H1 (cell line): ENCODE results near the gene RNASET2. TPM values are rescaled to one million over a fixed set of nuclear protein-coding genes. Genes with fewer than 3 reads are reported as not detected.

Source experiments
- CTCF ChIA-PET: fragments of 300-600 bp; sonication (Branson Sonifier 250); formaldehyde crosslinking; loops from one replicate; lab custom pipeline; 2021; ENCODE audit not compliant: partially characterized antibody; lab: Charles Lee
- POLR2A ChIA-PET: fragments of 300-600 bp; sonication (Branson Sonifier 250); formaldehyde crosslinking; loops from one replicate; lab custom pipeline; 2021; ENCODE audit warnings: inconsistent platforms; ENCODE audit not compliant: partially characterized antibody; lab: Charles Lee
- DNase-seq, 2 experiments: peaks; one replicate each; pipeline versions ENCODE4 v3.0.0 to v3.0.0-alpha.2; 2010 to 2022; ENCODE audit warnings: low spot score in 2 of 2, low read depth in 1 of 2, mixed read lengths in 1 of 2
- FAIRE-seq: peaks from 2 replicates; lab custom pipeline; 2011; peaks lifted over from hg19 to GRCh38; lab: Jason Lieb, UNC
- H2AFZ ChIP-seq: 2 replicates; pipeline ENCODE4 v1.8.1; 2012; ENCODE audit warnings: low read length, inconsistent platforms
- H2AK5ac ChIP-seq: 2 replicates; pipeline ENCODE4 v1.6.1; 2013; ENCODE audit warnings: low read depth, low read length
- H2BK120ac ChIP-seq: replicated peaks from 2 replicates; pipeline ENCODE3; 2013; ENCODE audit warnings: low read depth, low read length, inconsistent platforms
- H2BK12ac ChIP-seq: 2 replicates; pipeline ENCODE4 v1.6.1; 2013; ENCODE audit warnings: low read depth, low read length
- H2BK15ac ChIP-seq: 2 replicates; pipeline ENCODE4 v1.6.1; 2013; ENCODE audit warnings: low read length
- H2BK20ac ChIP-seq: 2 replicates; pipeline ENCODE4 v1.6.1; 2013; ENCODE audit warnings: low read length
- H2BK5ac ChIP-seq: 2 replicates; pipeline ENCODE4 v1.6.1; 2013; ENCODE audit warnings: low read depth, low read length
- H3K14ac ChIP-seq: 2 replicates; pipeline ENCODE4 v1.6.1; 2013; ENCODE audit warnings: inconsistent platforms; ENCODE audit not compliant: insufficient read length
- H3K18ac ChIP-seq: 2 replicates; pipeline ENCODE4 v1.6.1; 2013; ENCODE audit warnings: low read length; ENCODE audit errors: extremely low read depth
- H3K23ac ChIP-seq: 2 replicates; pipeline ENCODE4 v1.6.1; 2013; ENCODE audit warnings: inconsistent platforms; ENCODE audit not compliant: insufficient read length
- H3K23me2 ChIP-seq: 2 replicates; pipeline ENCODE4 v1.6.1; 2013; ENCODE audit warnings: low read depth, low read length
- H3K27ac ChIP-seq: 2 replicates; pipeline ENCODE4 v1.6.1; 2011; ENCODE audit warnings: low read depth, low read length, inconsistent platforms
- H3K27me3 ChIP-seq, 4 experiments: replicated peaks in 1 of 4; 1 replicate in 1 of 4; 2 replicates in 3 of 4; pipeline versions ENCODE4 v1.6.1 to v1.8.1; 2011 to 2013; ENCODE audit warnings: low read length in 3 of 4, mild to moderate bottlenecking in 3 of 4, inconsistent platforms in 2 of 4, mixed read lengths in 2 of 4, moderate library complexity in 1 of 4; ENCODE audit not compliant: control insufficient read depth in 3 of 4, insufficient read depth in 3 of 4; ENCODE audit errors: extremely low read depth in 1 of 4
- H3K36me3 ChIP-seq, 4 experiments: 2 replicates each; pipeline versions ENCODE4 v1.6.1 to v1.8.1; 2011 to 2013; ENCODE audit warnings: mild to moderate bottlenecking in 4 of 4, low read length in 3 of 4, moderate library complexity in 2 of 4, control low read depth in 1 of 4, inconsistent platforms in 1 of 4; ENCODE audit not compliant: insufficient read depth in 4 of 4, control insufficient read depth in 2 of 4
- H3K4ac ChIP-seq: replicated peaks from 2 replicates; pipeline ENCODE3; 2013; ENCODE audit warnings: low read length, low read depth, mixed read lengths, inconsistent platforms; ENCODE audit not compliant: insufficient read length
- H3K4me1 ChIP-seq, 4 experiments: replicated peaks in 1 of 4; 1 replicate in 1 of 4; 2 replicates in 3 of 4; pipeline versions ENCODE4 v1.6.1 to v1.8.1; 2011 to 2013; ENCODE audit warnings: low read length in 3 of 4, inconsistent platforms in 2 of 4, mixed read lengths in 1 of 4; ENCODE audit not compliant: insufficient read depth in 4 of 4, control insufficient read depth in 3 of 4
- H3K4me2 ChIP-seq, 2 experiments: 2 replicates each; pipeline versions ENCODE4 v1.6.1 to v1.8.1; 2011 to 2013; ENCODE audit warnings: low read depth in 2 of 2, low read length in 2 of 2, control low read depth in 1 of 2, inconsistent platforms in 1 of 2, mild to moderate bottlenecking in 1 of 2; ENCODE audit not compliant: insufficient read depth in 1 of 2
- H3K4me3 ChIP-seq, 4 experiments: fragments of 200-600, 300-600 bp in 1 of 4; sonication (generic), shearing (Covaris generic), sonication (Bioruptor Twin) in 1 of 4; 2 replicates each; pipeline versions ENCODE4 v1.5.1 to v1.8.1; 2011 to 2016; ENCODE audit warnings: low read length in 4 of 4, low read depth in 3 of 4, control low read depth in 2 of 4, inconsistent platforms in 2 of 4, mild to moderate bottlenecking in 2 of 4, mixed read lengths in 1 of 4, moderate library complexity in 1 of 4; ENCODE audit not compliant: insufficient read depth in 2 of 4; ENCODE audit errors: extremely low read depth in 1 of 4
- H3K56ac ChIP-seq: replicated peaks from 2 replicates; pipeline ENCODE3; 2013; ENCODE audit warnings: low read depth, mild to moderate bottlenecking, mixed read lengths, low read length, inconsistent platforms; ENCODE audit not compliant: insufficient read length
- H3K79me1 ChIP-seq: 2 replicates; pipeline ENCODE4 v1.6.1; 2013; ENCODE audit warnings: low read depth, low read length, control low read depth
- H3K79me2 ChIP-seq, 2 experiments: 2 replicates each; pipeline versions ENCODE4 v1.6.1 to v1.8.1; 2012 to 2013; ENCODE audit warnings: low read length in 2 of 2, mild to moderate bottlenecking in 2 of 2, inconsistent platforms in 1 of 2; ENCODE audit not compliant: insufficient read depth in 2 of 2, control insufficient read depth in 1 of 2
- H3K9ac ChIP-seq, 4 experiments: replicated peaks in 1 of 4; 1 replicate in 1 of 4; 2 replicates in 3 of 4; pipeline versions ENCODE4 v1.6.1 to v1.8.1; 2011 to 2013; ENCODE audit warnings: low read depth in 3 of 4, low read length in 3 of 4, control low read depth in 2 of 4, mild to moderate bottlenecking in 2 of 4, moderate library complexity in 2 of 4, inconsistent platforms in 1 of 4; ENCODE audit errors: extremely low read depth in 1 of 4
- H3K9me3 ChIP-seq, 2 experiments: 2 replicates each; pipeline versions ENCODE4 v1.6.1 to v1.8.1; 2012 to 2013; ENCODE audit warnings: mild to moderate bottlenecking in 2 of 2, moderate library complexity in 2 of 2, control low read depth in 1 of 2, inconsistent platforms in 1 of 2, low read depth in 1 of 2, low read length in 1 of 2, mixed read lengths in 1 of 2; ENCODE audit not compliant: insufficient read depth in 2 of 2
- H4K20me1 ChIP-seq, 2 experiments: replicated peaks in 1 of 2; 2 replicates each; pipeline versions ENCODE3 to v1.8.1; 2011 to 2013; ENCODE audit warnings: inconsistent platforms in 2 of 2, low read length in 2 of 2, mild to moderate bottlenecking in 1 of 2; ENCODE audit not compliant: insufficient read depth in 2 of 2, control insufficient read depth in 1 of 2
- H4K5ac ChIP-seq: 2 replicates; pipeline ENCODE4 v1.6.1; 2013; ENCODE audit warnings: low read length, low read depth, mixed read lengths, inconsistent platforms; ENCODE audit not compliant: insufficient read length
- H4K8ac ChIP-seq: 2 replicates; pipeline ENCODE4 v1.8.0; 2013; ENCODE audit warnings: mild to moderate bottlenecking, moderate library complexity, low read length, inconsistent platforms; ENCODE audit not compliant: insufficient read depth; ENCODE audit errors: extremely low read depth
- H4K91ac ChIP-seq: replicated peaks from 2 replicates; pipeline ENCODE3; 2013; ENCODE audit warnings: low read length, mixed read lengths, inconsistent platforms; ENCODE audit not compliant: insufficient read length
- ATF2 ChIP-seq: IDR thresholded peaks from 2 replicates; pipeline ENCODE4 v1.6.1; 2012; ENCODE audit warnings: low read length, inconsistent platforms
- ATF3 ChIP-seq: IDR thresholded peaks from 2 replicates; pipeline ENCODE4 v1.6.1; 2011; ENCODE audit warnings: low read depth, mild to moderate bottlenecking, low read length; ENCODE audit not compliant: insufficient read depth
- CHD1 ChIP-seq: IDR thresholded peaks from 2 replicates; pipeline ENCODE4 v1.6.1; 2012; ENCODE audit warnings: low read depth, low read length, improper control_type of control experiment
- GTF2F1 ChIP-seq: IDR thresholded peaks from 2 replicates; pipeline ENCODE4 v1.6.1; 2012; ENCODE audit warnings: low read depth, low read length, improper control_type of control experiment, borderline replicate concordance
- POLR2A ChIP-seq, 2 experiments: IDR thresholded peaks; 1 replicate in 1 of 2; 2 replicates in 1 of 2; pipeline ENCODE4 v1.6.1; 2011; ENCODE audit warnings: low read depth in 2 of 2, low read length in 2 of 2, mild to moderate bottlenecking in 2 of 2; ENCODE audit errors: control extremely low read depth in 1 of 2
- POU5F1 ChIP-seq: IDR thresholded peaks from 2 replicates; pipeline ENCODE4 v1.6.1; 2011; ENCODE audit warnings: low read depth, mild to moderate bottlenecking, low read length, moderate library complexity
- RXRA ChIP-seq: IDR thresholded peaks from 2 replicates; pipeline ENCODE4 v1.6.1; 2011; ENCODE audit warnings: low read depth, mild to moderate bottlenecking, low read length, moderate library complexity; ENCODE audit not compliant: insufficient read depth
- SIRT6 ChIP-seq: IDR thresholded peaks from one replicate; pipeline ENCODE4 v1.7.1; 2012; ENCODE audit warnings: low read length, inconsistent platforms
- SP2 ChIP-seq: IDR thresholded peaks from 2 replicates; pipeline ENCODE4 v1.6.1; 2012; ENCODE audit warnings: mild to moderate bottlenecking, low read length, inconsistent platforms
- TEAD4 ChIP-seq: IDR thresholded peaks from 2 replicates; pipeline ENCODE4 v1.6.1; 2012; ENCODE audit warnings: low read depth, low read length, inconsistent platforms, mixed read lengths
- ZNF274 ChIP-seq: IDR thresholded peaks from 2 replicates; pipeline ENCODE4 v1.7.0; 2012; ENCODE audit warnings: low read length, borderline replicate concordance; ENCODE audit errors: extremely low read depth
- WGBS, 2 experiments: shearing (Covaris generic) in 1 of 2; methylation state at CpG; one replicate each; pipeline versions ENCODE4 v1.1.6 to v1.1.7; 2013 to 2015; ENCODE audit warnings: low lambda C conversion rate in 2 of 2, mixed read lengths in 2 of 2, inconsistent platforms in 1 of 2, low coverage in 1 of 2, missing lambda C conversion rate in 1 of 2; ENCODE audit not compliant: insufficient replicate concordance in 2 of 2, insufficient coverage in 1 of 2, insufficient read length in 1 of 2; ENCODE audit errors: extremely low coverage in 1 of 2, missing lambda C conversion rate in 1 of 2; 5-methylcytosine and 5-hydroxymethylcytosine counted together
- polyA plus RNA-seq, 7 experiments: library from polyadenylated mRNA; depleted of rRNA in 3 of 7; stranded (reverse) in 5 of 7; unstranded in 2 of 7; fragments of >200 nt in 5 of 7; fragments of 200-250 nt in 2 of 7; gene quantifications; 1 replicate in 5 of 7; 2 replicates in 1 of 7; 4 replicates in 1 of 7; pipeline versions ENCODE4 v1.2.1 to v1.2.3, GENCODE V29; 2011 to 2013; ENCODE audit warnings: missing spikeins in 2 of 7, mixed read lengths in 2 of 7
- total RNA-seq: library from RNA; stranded (reverse); fragmentation: NEBNext Ultra II Directional; extraction: Animal tissue kit (Norgen Biotek cat#: 25700); gene quantifications from 2 replicates; pipeline ENCODE4 v1.2.1, GENCODE V29; 2021

The RNASET2 gene
- total and polyA plus RNA-seq, 2 of the 8 experiments (the other 6 are each of a cell fraction or from before 2014, with no cell fraction given): 15.7 to 22.9 TPM

GRCh38 chr6:166932116-166932515 is 24.2 kb downstream of the RNASET2 start:
- H2AFZ ChIP-seq: no peak overlapping the region
- H3K9ac ChIP-seq: no peak overlapping the region
- H2BK120ac ChIP-seq: no peak overlapping the region
- H4K8ac ChIP-seq: no peak overlapping the region; the same call in 1 of the 2 replicates
- ChIA-PET CTCF (interaction anchor here (0.7 to 7.6 kb wide), 6 partner anchors 19 to 158 kb away, joined by 3 to 51 read pairs (median 4); no protein-coding TSS in a partner anchor), POLR2A (interaction anchor here (0.6 kb wide), 1 partner anchor 325 kb away, joined by 3 read pairs; no protein-coding TSS in a partner anchor)
- H3K14ac ChIP-seq: no peak overlapping the region
- H3K56ac ChIP-seq: no peak overlapping the region
- H3K9me3 ChIP-seq: no peaks in the 10 kb centered on the region
- H3K79me1 ChIP-seq: no peaks in the 10 kb centered on the region
- H3K4me3 ChIP-seq: no peak overlapping the region
- H3K4me1 ChIP-seq: peaks cover 0 to 3% (median 0%) of the 10 kb centered on the region in 4 experiments; a peak in 2 of 7 replicates
- H4K91ac ChIP-seq: no peak overlapping the region
- no peaks in the 10 kb centered on the region; a peak in 3 of 8 replicates for H3K36me3 ChIP-seq
- no peak overlapping the region for H3K4me2 ChIP-seq
- no peak overlapping the region for H4K5ac ChIP-seq
- no peak overlapping the region for H2BK12ac ChIP-seq
- no peak overlapping the region for H3K4ac ChIP-seq
- H3K79me2 ChIP-seq: no peaks in the 10 kb centered on the region
- DNase-seq (no peak), FAIRE-seq (no peak)
- no peak overlapping the region for H3K18ac ChIP-seq
- H2AK5ac ChIP-seq: no peak overlapping the region
- no peak overlapping the region for H2BK5ac ChIP-seq
- 84% methylated on average over 4 of the region's 6 CpGs; no CpG with 5 or more reads in 1 of the 2 experiments for WGBS, 2 experiments
- H3K23me2 ChIP-seq: no peaks in the 10 kb centered on the region
- H2BK20ac ChIP-seq: no peak overlapping the region
- H4K20me1 ChIP-seq: peaks cover 0 to 7% of the 10 kb centered on the region in 2 experiments
- H3K27me3 ChIP-seq: no peaks in the 10 kb centered on the region
- no peak overlapping the region for H3K23ac ChIP-seq
- no peak overlapping the region for H3K27ac ChIP-seq
- no peak overlapping the region for H2BK15ac ChIP-seq
- TF ChIP-seq POLR2A (IDR thresholded peaks at IDR 0.05; ENCODE audit: control extremely low read depth in 1 of 2, low read depth in 2 of 2, low read length in 2 of 2) (no peak), SIRT6 (no peak), CHD1 (no peak), SP2 (no peak), ZNF274 (no peak), RXRA (no peak), ATF3 (no peak), GTF2F1 (no peak), POU5F1 (no peak), ATF2 (no peak), TEAD4 (no peak)
